Esophagus muscularis mucosa (tissue), 4 donors: ENCODE measurements around the gene TUBB. TPM values are rescaled to one million over a fixed set of nuclear protein-coding genes. Genes with fewer than 3 reads are reported as not detected.

ENCODE experiments used
- DNase-seq: peaks from one replicate; pipeline ENCODE4 v3.0.0-alpha.2; 2017; ENCODE audit errors: extremely low spot score
- H3K27ac ChIP-seq, 4 donors: fragments of 200-600 bp; sonication (generic); replicated peaks in 1 of 4; 1 replicate in 3 of 4; 2 replicates in 1 of 4; pipeline ENCODE4 v1.5.1; 2016 to 2019; ENCODE audit warnings: mild to moderate bottlenecking in 1 of 4
- H3K27me3 ChIP-seq, 4 donors: fragments of 200-600 bp; sonication (generic); one replicate each; pipeline versions ENCODE4 v1.5.1 to v1.6.0; 2016 to 2019
- H3K36me3 ChIP-seq, 4 donors: fragments of 200-600 bp; sonication (generic); one replicate each; pipeline ENCODE4 v1.5.1; 2016 to 2019
- H3K4me1 ChIP-seq, 4 donors: fragments of 200-600 bp; sonication (generic); one replicate each; pipeline ENCODE4 v1.5.1; 2016 to 2019
- H3K4me3 ChIP-seq, 4 donors: fragments of 200-600 bp; sonication (generic); 1 replicate in 2 of 4; 2 replicates in 2 of 4; pipeline ENCODE4 v1.5.1; 2016 to 2019; ENCODE audit warnings: mild to moderate bottlenecking in 4 of 4, moderate library complexity in 1 of 4
- H3K9me3 ChIP-seq, 4 donors: fragments of 200-600 bp; sonication (generic); 1 replicate in 3 of 4; 2 replicates in 1 of 4; pipeline ENCODE4 v1.5.1; 2016 to 2019
- POLR2A ChIP-seq: fragments of 450-650 bp; IDR thresholded peaks from one replicate; pipeline ENCODE4 v1.6.1; 2017; ENCODE audit warnings: antibody characterized with exemption, moderate library complexity, mild to moderate bottlenecking, low read depth
- POLR2AphosphoS5 ChIP-seq, 2 donors: sonication (generic); formaldehyde crosslinking; IDR thresholded peaks; one replicate each; pipeline ENCODE4 v1.6.1; 2017; ENCODE audit warnings: antibody characterized with exemption in 2 of 2
- WGBS: methylation state at CpG from one replicate; pipeline ENCODE4 v1.1.5; 2018; 5-methylcytosine and 5-hydroxymethylcytosine counted together
- intact Hi-C: fragments of 100-400 bp; cut with DNase I; formaldehyde crosslinking; loops from one replicate; pipeline ENCODE4 v1.15.1; 2023
- small RNA-seq, 3 donors: library from RNA; depleted of rRNA; stranded (forward); fragments of <200 nt; gene quantifications; one replicate each; pipeline ENCODE3, GENCODE V24; 2016
- total RNA-seq, 4 donors: library from RNA; depleted of rRNA; stranded (reverse); fragments of >200 nt; gene quantifications; one replicate each; pipeline versions ENCODE4 v1.1.0 to v1.2.1, GENCODE V29; 2016

TUBB gene
- total RNA-seq, 4 donors from 2014 or later, result 208 to 398 (median 272) TPM

DNA sequence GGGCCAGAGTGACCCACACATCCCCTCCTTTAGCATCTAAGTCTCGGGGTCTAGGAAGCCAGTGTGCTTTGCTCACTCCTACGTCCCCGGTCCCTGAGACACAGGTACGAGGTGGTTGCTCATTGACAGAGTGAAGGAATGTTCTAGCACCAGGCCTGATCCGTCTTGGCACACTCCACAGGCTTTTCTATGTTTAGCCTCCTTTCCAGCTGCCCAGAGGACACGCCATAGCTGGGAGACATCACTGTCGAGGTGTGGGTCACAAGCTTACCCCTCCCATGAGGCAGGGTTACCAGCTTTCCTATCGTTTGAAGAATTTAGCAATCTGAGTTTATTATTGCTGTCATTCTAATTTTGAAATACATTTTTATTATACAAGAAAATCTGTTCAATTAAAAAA is 54.5 kb downstream of the TUBB start:
- Histone ChIP-seq H3K4me3 (no peak overlapping the region), H3K9me3 (no peaks in the 10 kb centered on the region), H3K27me3 (no peaks in the 10 kb centered on the region), H3K36me3 (no peaks in the 10 kb centered on the region), H3K27ac (peak overlapping the region in 2 of 4 donors; percentile 7 to 24), H3K4me1 (peaks cover 15 to 22% (median 19%) of the 10 kb centered on the region in 4 donors)
- no peak for DNase-seq
- intact Hi-C loops, result no loop called here
- 70% methylated on average over 8 of the region's 8 CpGs for WGBS
- TF ChIP-seq POLR2A (no peak), POLR2AphosphoS5 (IDR thresholded peaks at IDR 0.05) (peak in 1 of 2 donors; percentile 52)

Small RNA genes lying within 50 kb of the gene (small RNA-seq; reads per million reads assigned to genes)
- gene RF00019 (0 reads per million in 3 donors), gene RN7SL353P (0 reads per million in 3 donors)

Other genes starting within 250 kb of the TUBB start
- gene HLA-E, start 230.8 kb upstream of the TUBB start, total RNA-seq, result 100 to 1,000 TPM; 294 to 649 (median 523) TPM
- gene GNL1, start 163.9 kb upstream of the TUBB start, total RNA-seq, result 10 to 100 TPM; 30.3 to 53.5 (median 36.1) TPM
- 10 to 100 TPM in 1 of 4 donors, 1 to 10 TPM in 3; 3.8 to 10.6 (median 4.5) TPM for gene PRR3, start 163.1 kb upstream of the TUBB start, total RNA-seq
- gene ABCF1, start 148.9 kb upstream of the TUBB start, total RNA-seq, result 10 to 100 TPM; 39.0 to 60.8 (median 51.4) TPM
- gene PPP1R10, start 103.1 kb upstream of the TUBB start, total RNA-seq, result 10 to 100 TPM; 24.5 to 53.6 (median 37.9) TPM
- 10 to 100 TPM; 36.0 to 41.8 (median 40.0) TPM for gene MRPS18B, start 102.5 kb upstream of the TUBB start, total RNA-seq
- gene ATAT1, start 93.5 kb upstream of the TUBB start, total RNA-seq, result 1 to 10 TPM; 2.7 to 8.7 (median 5.1) TPM
- 10 to 100 TPM in 3 of 4 donors, 1 to 10 TPM in 1; 8.0 to 28.2 (median 24.0) TPM for gene C6orf136, start 73.2 kb upstream of the TUBB start, total RNA-seq
- 10 to 100 TPM; 20.3 to 41.1 (median 31.1) TPM for gene DHX16, start 47.3 kb upstream of the TUBB start, total RNA-seq
- gene PPP1R18, start 33.7 kb upstream of the TUBB start, total RNA-seq, result 100 to 1,000 TPM in 1 of 4 donors, 10 to 100 TPM in 3; 39.5 to 104 (median 59.8) TPM
- gene NRM, start 29.4 kb upstream of the TUBB start, total RNA-seq, result 10 to 100 TPM in 1 of 4 donors, 1 to 10 TPM in 3; 4.6 to 10.2 (median 6.2) TPM
- 10 to 100 TPM; 10.8 to 20.3 (median 13.1) TPM for gene MDC1, start 3.1 kb upstream of the TUBB start, total RNA-seq
- 100 to 1,000 TPM; 115 to 214 (median 166) TPM for gene FLOT1, start 22.3 kb downstream of the TUBB start, total RNA-seq
- 10 to 100 TPM in 2 of 4 donors, 1 to 10 TPM in 2; 8.9 to 45.4 (median 11.0) TPM for gene IER3, start 24.2 kb downstream of the TUBB start, total RNA-seq
- gene DDR1, start 164.2 kb downstream of the TUBB start, total RNA-seq, result 10 to 100 TPM; 10.4 to 37.9 (median 23.3) TPM
- gene GTF2H4, start 187.9 kb downstream of the TUBB start, total RNA-seq, result 10 to 100 TPM in 1 of 4 donors, 1 to 10 TPM in 3; 6.3 to 15.4 (median 8.2) TPM
- 10 to 100 TPM in 3 of 4 donors, 1 to 10 TPM in 1; 6.6 to 16.9 (median 12.6) TPM for gene VARS2, start 193.9 kb downstream of the TUBB start, total RNA-seq
- gene SFTA2, start 211.8 kb downstream of the TUBB start, total RNA-seq, result 1 to 10 TPM in 1 of 4 donors, not detected in 3; 1.1 TPM
- not detected for gene MUCL3, start 220.6 kb downstream of the TUBB start, total RNA-seq